HG03064 (cell line): ENCODE measurements around the gene PTPN18.
"Not testable (repeated sequence)": the region's sequence is repeated elsewhere in the genome, so short reads cannot be mapped to it uniquely, and the experiment has no call there.

Experiments used
- ATAC-seq: cut with Tn5 transposase; IDR thresholded peaks from one replicate; pipeline ENCODE4 v1.9.1; 2021; ENCODE audit warnings: low read depth; ENCODE audit not compliant: unreplicated experiment

The PTPN18 gene, protein sequence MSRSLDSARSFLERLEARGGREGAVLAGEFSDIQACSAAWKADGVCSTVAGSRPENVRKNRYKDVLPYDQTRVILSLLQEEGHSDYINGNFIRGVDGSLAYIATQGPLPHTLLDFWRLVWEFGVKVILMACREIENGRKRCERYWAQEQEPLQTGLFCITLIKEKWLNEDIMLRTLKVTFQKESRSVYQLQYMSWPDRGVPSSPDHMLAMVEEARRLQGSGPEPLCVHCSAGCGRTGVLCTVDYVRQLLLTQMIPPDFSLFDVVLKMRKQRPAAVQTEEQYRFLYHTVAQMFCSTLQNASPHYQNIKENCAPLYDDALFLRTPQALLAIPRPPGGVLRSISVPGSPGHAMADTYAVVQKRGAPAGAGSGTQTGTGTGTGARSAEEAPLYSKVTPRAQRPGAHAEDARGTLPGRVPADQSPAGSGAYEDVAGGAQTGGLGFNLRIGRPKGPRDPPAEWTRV

GRCh38 chr2:130355578-130356431 lies at the start of gene PTPN18:
Gene PTPN18 (plus strand): TSS chr2:130356056. CDS start chr2:130356108, 52 bp downstream.
- ATAC-seq = peak; percentile 93

DNA sequence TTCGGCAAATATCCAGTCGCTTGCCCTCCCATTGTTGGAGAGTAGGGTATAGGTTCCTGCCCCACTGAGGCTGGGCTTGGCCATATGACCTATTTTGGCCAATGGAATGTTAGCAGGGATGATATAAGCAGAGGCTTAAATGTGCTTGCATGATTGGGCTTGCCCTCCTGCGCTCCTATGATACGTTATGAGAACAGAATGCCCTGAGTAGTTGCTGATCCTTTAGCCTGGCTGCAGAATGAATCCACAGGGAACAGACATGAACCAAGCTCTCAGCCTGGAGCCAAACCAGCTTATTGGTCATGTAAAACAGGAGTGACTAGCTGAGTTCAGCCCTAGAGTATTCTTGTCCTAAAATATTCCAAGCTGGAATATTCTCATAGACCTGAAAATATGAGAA lies 48.0 kb upstream of the PTPN18 start:
- ATAC-seq = no peak

- ATAC-seq = no peak
Measured at GRCh38 chr2:130310881-130311280, 45.0 kb upstream of the PTPN18 start.

DNA sequence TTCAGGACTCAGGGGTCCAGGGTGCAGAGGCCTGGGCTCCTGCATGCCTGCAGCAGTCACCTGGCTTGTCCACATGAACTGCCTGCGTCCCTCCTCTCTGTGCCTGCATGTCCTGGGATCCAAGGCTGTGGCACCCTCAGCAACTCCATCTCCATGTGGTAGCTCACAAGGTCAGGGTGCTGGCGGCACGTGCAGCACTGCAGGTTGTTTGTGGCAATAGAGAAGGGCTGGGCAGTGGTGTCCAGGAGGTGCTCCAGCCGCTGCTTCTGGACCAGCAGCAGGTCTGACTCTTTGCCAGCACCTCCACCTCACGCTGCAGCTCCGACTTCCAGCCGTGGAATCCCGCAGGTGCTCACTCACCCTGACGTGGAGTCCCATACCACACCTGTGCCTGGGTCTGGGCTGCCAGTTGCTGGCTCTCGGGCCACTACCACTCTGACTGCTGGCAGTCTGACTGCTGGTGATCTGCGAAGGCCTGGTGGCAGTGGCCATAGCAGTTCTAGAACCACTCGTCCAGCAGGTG lies 42.0 kb upstream of the PTPN18 start:
- no peak for ATAC-seq

DNA sequence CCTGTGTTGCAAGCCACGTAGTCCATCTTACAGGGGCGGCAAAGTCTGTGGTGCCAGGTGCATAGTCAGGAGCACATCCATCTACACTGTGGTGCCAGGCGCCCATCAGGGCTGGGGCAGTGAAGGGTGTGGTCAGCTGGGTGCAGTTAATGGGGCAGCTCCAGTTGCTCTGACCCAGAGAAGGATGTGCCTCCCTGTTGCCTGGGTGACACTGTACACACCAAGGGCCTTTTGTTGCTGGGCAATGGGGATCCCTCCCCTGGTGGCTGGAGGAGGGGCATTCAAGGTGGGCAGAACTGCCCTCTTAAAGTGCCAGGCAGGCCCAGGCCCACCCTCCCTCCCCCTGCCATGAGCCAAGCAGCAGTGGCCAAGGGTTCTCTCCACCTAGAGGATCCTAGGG lies 41.5 kb upstream of the PTPN18 start:
- no peak for ATAC-seq

- ATAC-seq = no peak
Measured at GRCh38 chr2:130316596-130316995, 39.3 kb upstream of the PTPN18 start.

DNA sequence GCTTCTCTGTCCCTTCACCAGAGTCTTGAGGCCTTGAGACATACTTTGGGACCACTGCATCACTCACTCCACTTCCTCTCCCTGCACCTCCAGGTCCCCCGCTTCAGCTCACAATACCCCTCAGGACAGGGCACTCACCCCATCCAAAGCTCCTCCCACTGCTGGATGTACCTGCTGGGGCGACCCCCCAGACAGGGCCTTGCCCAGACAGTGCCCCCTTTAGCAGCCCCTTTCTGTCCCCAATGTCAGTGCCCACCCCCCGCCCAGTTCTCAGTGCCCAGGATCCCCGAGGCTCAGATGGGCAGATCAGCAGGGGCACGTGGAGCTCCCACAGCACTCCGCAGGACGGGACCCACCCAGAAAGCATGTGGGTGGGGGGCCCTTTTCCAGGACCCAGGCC lies 37.0 kb upstream of the PTPN18 start:
- no peak for ATAC-seq

GRCh38 chr2:130319536-130319935 lies 36.3 kb upstream of the PTPN18 start:
- no peak for ATAC-seq

DNA sequence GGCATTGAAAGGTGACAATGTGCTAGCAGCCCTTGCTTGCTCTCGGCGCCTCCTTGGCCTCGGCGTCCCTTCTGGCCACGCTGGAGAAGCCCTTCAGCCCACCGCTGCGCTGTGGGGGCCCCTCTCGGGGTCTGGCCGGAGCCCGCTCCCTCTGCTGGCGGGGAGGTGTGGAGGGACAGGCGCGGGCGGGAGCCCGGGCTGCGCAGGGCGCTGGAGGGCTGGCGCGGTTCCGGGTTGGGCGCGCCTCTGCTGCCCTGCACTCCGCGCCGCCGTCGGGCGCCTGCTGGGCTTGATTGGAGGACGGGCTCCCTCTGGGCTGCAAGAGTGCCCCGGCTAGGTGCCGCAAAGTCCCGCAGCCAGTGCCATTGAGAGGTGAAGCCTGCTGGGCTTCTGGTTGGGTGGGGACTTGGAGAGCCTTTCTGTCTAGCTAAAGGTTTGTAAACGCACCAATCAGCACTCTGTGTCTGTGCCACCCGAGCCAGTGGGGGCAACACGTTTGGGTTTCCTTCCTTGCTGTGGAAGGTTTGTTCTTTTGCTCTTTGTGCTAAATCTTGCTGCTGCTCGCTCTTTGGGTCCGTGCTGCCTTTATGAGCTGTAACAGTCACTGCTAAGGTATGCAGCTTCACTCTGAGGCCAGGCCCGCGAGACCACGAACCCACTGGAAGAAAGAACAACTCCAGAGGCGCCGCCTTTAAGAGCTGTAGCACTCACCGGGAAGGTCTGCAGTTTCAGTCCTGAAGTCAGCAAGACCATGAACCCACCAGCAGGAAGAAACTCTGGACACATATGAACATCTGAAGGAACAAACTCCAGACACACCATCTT lies 27.9 kb upstream of the PTPN18 start:
- ATAC-seq = no peak

- ATAC-seq = no peak
Measured at GRCh38 chr2:130328710-130329109, 27.1 kb upstream of the PTPN18 start.

GRCh38 chr2:130332271-130333073 lies 23.4 kb upstream of the PTPN18 start:
- ATAC-seq = peak; percentile 70

- not testable (repeated sequence) for ATAC-seq
Measured at GRCh38 chr2:130333253-130333652, 22.6 kb upstream of the PTPN18 start.

DNA sequence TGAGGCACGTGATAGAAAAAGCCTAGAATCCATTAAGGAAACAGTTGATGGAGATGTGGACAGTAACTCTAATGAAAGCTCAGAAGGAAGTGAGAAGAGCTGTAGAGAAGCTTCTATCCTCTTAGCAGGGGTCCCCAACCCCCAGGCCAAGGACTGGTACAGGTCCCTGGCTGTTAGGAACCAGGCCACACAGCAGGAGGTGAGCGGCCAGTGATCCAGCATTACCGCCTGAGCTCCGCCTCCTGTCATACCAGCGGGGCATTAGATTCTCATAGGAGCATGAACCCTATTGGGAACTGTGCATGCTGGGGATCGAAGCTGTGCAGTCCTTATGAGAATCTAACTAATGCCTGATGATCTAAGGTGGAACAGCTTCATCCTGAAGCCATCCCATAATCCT lies 21.8 kb upstream of the PTPN18 start:
- ATAC-seq = no peak

- ATAC-seq = no peak
Measured at GRCh38 chr2:130335226-130335625, 20.6 kb upstream of the PTPN18 start.

DNA sequence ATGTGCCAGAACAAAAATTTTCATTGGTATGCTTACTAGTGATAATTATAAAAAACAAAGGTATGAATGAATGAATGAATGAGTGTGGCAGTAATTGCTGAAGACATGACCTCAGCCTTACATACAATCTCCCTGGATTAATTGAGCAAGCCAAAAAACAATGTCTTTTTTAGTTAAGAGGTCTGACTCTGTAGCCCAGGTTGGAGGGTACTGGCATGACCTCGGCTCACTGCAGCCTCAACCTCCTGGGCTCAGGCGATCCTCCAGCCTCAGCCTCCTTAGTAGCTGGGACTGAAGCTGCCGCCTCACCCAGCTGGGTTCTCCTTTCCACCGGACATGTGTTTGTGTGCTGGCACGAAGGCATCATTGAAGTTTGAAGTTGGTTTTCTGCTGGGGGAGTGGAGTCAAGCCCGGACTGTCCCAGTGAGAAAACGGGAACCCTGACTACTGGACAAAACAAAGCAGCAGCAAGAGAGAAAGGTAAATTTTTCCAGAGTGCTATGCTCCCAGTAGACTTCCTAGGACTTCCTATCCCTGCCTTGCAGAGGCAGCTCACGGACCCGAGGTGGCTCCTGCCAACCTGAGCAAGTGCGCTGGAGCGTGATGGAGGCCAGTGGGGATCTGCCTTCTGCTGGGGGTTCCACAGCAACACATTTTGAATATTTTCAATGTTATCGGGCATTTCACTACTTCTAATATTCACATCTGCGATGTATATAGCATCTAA lies 19.5 kb upstream of the PTPN18 start:
- no peak for ATAC-seq

DNA sequence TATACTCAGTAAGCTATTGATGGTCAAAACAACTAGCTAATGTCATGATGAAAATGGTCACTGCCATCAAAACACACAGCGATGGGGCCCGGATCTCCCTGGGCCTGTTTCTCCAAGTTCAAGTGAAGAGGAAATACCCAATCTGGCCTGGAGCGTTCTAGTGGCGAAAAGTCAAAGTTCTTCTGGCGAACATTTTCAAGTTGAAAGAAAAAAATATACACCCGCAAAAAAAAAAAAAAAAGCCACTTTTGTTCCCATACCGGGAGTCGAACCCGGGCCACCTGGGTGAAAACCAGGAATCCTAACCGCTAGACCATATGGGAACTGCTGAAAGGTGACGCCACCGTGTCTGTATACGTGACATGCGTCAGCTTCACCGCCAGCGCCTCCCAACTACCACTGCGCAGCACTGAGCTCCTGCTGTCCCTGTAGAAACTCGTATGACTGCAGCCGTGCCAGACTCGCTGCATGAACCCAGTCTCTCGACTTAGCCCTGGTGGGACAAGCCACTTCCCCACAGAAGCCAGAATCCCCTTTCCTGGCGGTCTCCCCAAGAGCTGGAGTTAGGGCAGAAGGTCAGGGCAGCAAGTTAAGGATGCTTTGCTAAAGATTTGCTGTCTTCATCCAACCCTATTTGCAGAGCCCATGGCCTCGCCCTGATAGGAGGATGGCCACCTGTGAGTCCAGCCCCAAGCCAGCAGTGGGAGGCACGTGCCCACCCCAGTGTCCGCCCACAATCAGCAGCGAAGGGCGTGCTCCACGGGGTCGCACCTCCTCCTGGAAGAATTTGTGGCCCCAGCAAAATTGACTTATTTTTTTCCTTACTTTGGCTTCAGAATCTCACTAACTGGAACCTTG lies 18.8 kb upstream of the PTPN18 start:
- ATAC-seq = no peak

DNA sequence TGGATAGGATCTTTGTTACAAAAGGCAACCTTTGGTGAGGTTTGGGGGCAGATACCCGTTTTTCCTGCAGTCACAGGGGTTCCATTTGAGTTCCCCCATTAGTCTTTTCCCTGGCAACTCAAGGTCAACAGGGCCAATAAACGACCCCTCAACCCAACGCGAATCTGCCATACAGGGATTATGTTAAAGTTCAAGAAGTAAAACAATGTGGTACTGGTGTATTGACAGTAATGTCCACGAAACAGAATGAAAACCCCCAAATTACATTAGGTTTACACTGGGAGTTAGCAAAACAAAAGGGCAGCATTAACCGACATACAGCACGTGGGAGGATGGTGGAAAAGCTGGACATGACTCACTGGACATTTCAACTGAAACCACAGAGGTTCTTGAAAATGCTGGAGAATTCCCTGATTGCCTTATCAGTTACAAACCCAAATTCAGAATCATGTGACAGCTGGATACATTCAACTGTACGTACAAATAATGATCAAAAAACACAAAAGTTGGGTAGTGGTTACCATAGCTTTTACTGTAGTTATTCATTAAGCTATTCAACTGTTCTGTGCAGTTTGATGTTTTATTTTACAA lies 18.0 kb upstream of the PTPN18 start:
- no peak for ATAC-seq
